BLaER1 treated with 17β-estradiol and CSF1 and Interleukin-3, amounts not matched to agents 10 nM and 100 nM (cell line): ENCODE results near the gene LAMA4.
"Not testable (repeated sequence)": the region's sequence is repeated elsewhere in the genome, so short reads cannot be mapped to it uniquely, and the experiment has no call there.

Experiments
- H3K27ac ChIP-seq, 11 experiments: shearing (Covaris generic); formaldehyde crosslinking; 2 replicates each; pipeline ENCODE4 v1.8.1; 2022
- H3K27me3 ChIP-seq, 11 experiments: shearing (Covaris generic); formaldehyde crosslinking; 2 replicates each; pipeline ENCODE4 v1.8.1; 2022
- H3K36me3 ChIP-seq, 11 experiments: shearing (Covaris generic); formaldehyde crosslinking; 2 replicates each; pipeline ENCODE4 v1.8.1; 2022
- H3K4me1 ChIP-seq, 10 experiments: shearing (Covaris generic); formaldehyde crosslinking; 2 replicates each; pipeline ENCODE4 v1.8.1; 2022
- H3K4me2 ChIP-seq, 11 experiments: shearing (Covaris generic); formaldehyde crosslinking; 2 replicates each; pipeline ENCODE4 v1.8.1; 2022
- H3K4me3 ChIP-seq, 10 experiments: shearing (Covaris generic); formaldehyde crosslinking; 2 replicates each; pipeline ENCODE4 v1.8.1; 2022
- H3K9ac ChIP-seq, 11 experiments: shearing (Covaris generic); formaldehyde crosslinking; 2 replicates each; pipeline ENCODE4 v1.8.1; 2022
- H3K9me3 ChIP-seq, 11 experiments: shearing (Covaris generic); formaldehyde crosslinking; replicated peaks in 1 of 11; 2 replicates each; pipeline ENCODE4 v1.8.1; 2022
- H4K20me1 ChIP-seq, 11 experiments: shearing (Covaris generic); formaldehyde crosslinking; 2 replicates each; pipeline ENCODE4 v1.8.1; 2022
- Cebpa-rat ChIP-seq, 11 experiments: shearing (Covaris generic); IDR thresholded peaks; 2 replicates each; pipeline ENCODE4 v1.8.1; 2022

Gene LAMA4

GRCh38 chr6:112202639-112203341, 51.6 kb downstream of the LAMA4 start:
- Histone ChIP-seq H3K36me3 (no peaks in the 10 kb centered on the region), H3K9ac (no peak overlapping the region), H4K20me1 (no peaks in the 10 kb centered on the region), H3K9me3 (peaks cover 0 to 10% (median 4%) of the 10 kb centered on the region in 11 experiments; a peak in 7 of 22 replicates), H3K4me3 (no peak overlapping the region), H3K4me2 (0 out of 22 replicates have a peak overlapping the region, but pooled peaks of 1 of the 11 experiments have one; percentile 20), H3K4me1 (no peaks in the 10 kb centered on the region; a peak in 1 of 20 replicates), H3K27ac (no peak overlapping the region), H3K27me3 (no peaks in the 10 kb centered on the region)
- TF ChIP-seq Cebpa-rat (IDR thresholded peaks at IDR 0.05), result no peak

GRCh38 chr6:112200185-112200914, 54.0 kb downstream of the LAMA4 start:
- not testable (repeated sequence) for H4K20me1 ChIP-seq, H3K4me1 ChIP-seq, H3K27me3 ChIP-seq, H3K4me3 ChIP-seq, H3K36me3 ChIP-seq, H3K9ac ChIP-seq, H3K4me2 ChIP-seq, H3K27ac ChIP-seq
- H3K9me3 ChIP-seq, result peaks cover 0 to 10% (median 4%) of the 10 kb centered on the region in 11 experiments; a peak in 7 of 22 replicates

- H3K4me2 ChIP-seq, result no peak overlapping the region
These were observed 55.4 kb downstream of the LAMA4 start for GRCh38 chr6:112199001-112199403.

GRCh38 chr6:112198582-112198981, 55.8 kb downstream of the LAMA4 start:
- Histone ChIP-seq H4K20me1 (no peaks in the 10 kb centered on the region), H3K36me3 (no peaks in the 10 kb centered on the region), H3K4me3 (no peak overlapping the region)

More at GRCh38 chr6:112199001-112199403, 55.4 kb downstream of the LAMA4 start:
- H3K9me3 ChIP-seq, result peaks cover 0 to 10% (median 4%) of the 10 kb centered on the region in 11 experiments; a peak in 7 of 22 replicates
- no peaks in the 10 kb centered on the region for H4K20me1 ChIP-seq
- H3K27ac ChIP-seq, result no peak overlapping the region
- H3K4me3 ChIP-seq, result no peak overlapping the region
- H3K9ac ChIP-seq, result no peak overlapping the region
- no peak for TF ChIP-seq Cebpa-rat (IDR thresholded peaks at IDR 0.05)
- H3K36me3 ChIP-seq, result no peaks in the 10 kb centered on the region
- no peaks in the 10 kb centered on the region for H3K27me3 ChIP-seq
- no peaks in the 10 kb centered on the region; a peak in 1 of 20 replicates for H3K4me1 ChIP-seq

GRCh38 chr6:112197636-112198035, 56.7 kb downstream of the LAMA4 start:
- no peak overlapping the region for H3K27ac ChIP-seq
- no peaks in the 10 kb centered on the region; a peak in 1 of 20 replicates for H3K4me1 ChIP-seq
- no peak overlapping the region for H3K4me2 ChIP-seq
- H3K36me3 ChIP-seq, result no peaks in the 10 kb centered on the region
- no peak overlapping the region for H3K4me3 ChIP-seq
- peaks cover 0 to 10% (median 4%) of the 10 kb centered on the region in 11 experiments; a peak in 7 of 22 replicates for H3K9me3 ChIP-seq
- H4K20me1 ChIP-seq, result no peaks in the 10 kb centered on the region
- H3K9ac ChIP-seq, result no peak overlapping the region
- no peaks in the 10 kb centered on the region for H3K27me3 ChIP-seq
- no peak for TF ChIP-seq Cebpa-rat (IDR thresholded peaks at IDR 0.05)

More at GRCh38 chr6:112198582-112198981, 55.8 kb downstream of the LAMA4 start:
- Histone ChIP-seq H3K27me3 (no peaks in the 10 kb centered on the region), H3K9ac (no peak overlapping the region), H3K4me2 (no peak overlapping the region), H3K9me3 (peaks cover 0 to 10% (median 4%) of the 10 kb centered on the region in 11 experiments; a peak in 7 of 22 replicates), H3K27ac (no peak overlapping the region), H3K4me1 (no peaks in the 10 kb centered on the region; a peak in 1 of 20 replicates)
- TF ChIP-seq Cebpa-rat (IDR thresholded peaks at IDR 0.05), result no peak

GRCh38 chr6:112196306-112196705, 58.1 kb downstream of the LAMA4 start:
- Histone ChIP-seq H4K20me1 (no peaks in the 10 kb centered on the region), H3K9ac (no peak overlapping the region), H3K9me3 (peaks cover 0 to 10% (median 4%) of the 10 kb centered on the region in 11 experiments; a peak in 7 of 22 replicates), H3K27me3 (no peaks in the 10 kb centered on the region), H3K4me2 (no peak overlapping the region), H3K27ac (no peak overlapping the region), H3K4me1 (no peaks in the 10 kb centered on the region), H3K36me3 (no peaks in the 10 kb centered on the region), H3K4me3 (no peak overlapping the region)
- TF ChIP-seq Cebpa-rat (IDR thresholded peaks at IDR 0.05), result no peak

GRCh38 chr6:112195166-112195565, 59.2 kb downstream of the LAMA4 start:
- Histone ChIP-seq H3K4me1 (no peaks in the 10 kb centered on the region), H3K9ac (no peak overlapping the region), H3K4me2 (no peak overlapping the region), H3K27me3 (no peaks in the 10 kb centered on the region), H3K9me3 (peaks cover 0 to 10% (median 4%) of the 10 kb centered on the region in 11 experiments; a peak in 7 of 22 replicates), H4K20me1 (no peaks in the 10 kb centered on the region), H3K4me3 (no peak overlapping the region), H3K27ac (no peak overlapping the region), H3K36me3 (no peaks in the 10 kb centered on the region)
- TF ChIP-seq Cebpa-rat (IDR thresholded peaks at IDR 0.05), result no peak

GRCh38 chr6:112194511-112194910, 59.9 kb downstream of the LAMA4 start:
- no peak overlapping the region for H3K9ac ChIP-seq
- 0 out of 22 replicates have a peak, but pooled peaks cover 0 to 5% (median 0%) of the 10 kb centered on the region in 11 experiments for H3K9me3 ChIP-seq
- TF ChIP-seq Cebpa-rat (IDR thresholded peaks at IDR 0.05), result no peak

GRCh38 chr6:112193535-112194051, 60.8 kb downstream of the LAMA4 start:
- Histone ChIP-seq H3K4me2 (no peak overlapping the region), H3K9me3 (no peaks in the 10 kb centered on the region), H3K36me3 (no peaks in the 10 kb centered on the region), H3K4me1 (no peaks in the 10 kb centered on the region; a peak in 1 of 20 replicates), H3K9ac (no peak overlapping the region), H3K4me3 (no peak overlapping the region), H3K27ac (no peak overlapping the region), H4K20me1 (no peaks in the 10 kb centered on the region), H3K27me3 (no peaks in the 10 kb centered on the region)
- no peak for TF ChIP-seq Cebpa-rat (IDR thresholded peaks at IDR 0.05)

More at GRCh38 chr6:112194511-112194910, 59.9 kb downstream of the LAMA4 start:
- Histone ChIP-seq H3K4me3 (no peak overlapping the region), H3K4me2 (no peak overlapping the region), H3K36me3 (no peaks in the 10 kb centered on the region), H3K4me1 (no peaks in the 10 kb centered on the region), H4K20me1 (no peaks in the 10 kb centered on the region), H3K27ac (no peak overlapping the region), H3K27me3 (no peaks in the 10 kb centered on the region)
